Measurements from ENCODE around the gene C19orf44. TPM values are rescaled to one million over a fixed set of nuclear protein-coding genes. Genes with fewer than 3 reads are reported as not detected.
A peak's percentile ranks its signal among the peaks of the same experiment; 100 is the strongest.
"Not testable (repeated sequence)": the region's sequence is repeated elsewhere in the genome, so short reads cannot be mapped to it uniquely, and the experiment has no call there.

C19orf44 gene
- total RNA-seq, 2 experiments from 2014 or later = 2.7 to 3.0 TPM

DNA sequence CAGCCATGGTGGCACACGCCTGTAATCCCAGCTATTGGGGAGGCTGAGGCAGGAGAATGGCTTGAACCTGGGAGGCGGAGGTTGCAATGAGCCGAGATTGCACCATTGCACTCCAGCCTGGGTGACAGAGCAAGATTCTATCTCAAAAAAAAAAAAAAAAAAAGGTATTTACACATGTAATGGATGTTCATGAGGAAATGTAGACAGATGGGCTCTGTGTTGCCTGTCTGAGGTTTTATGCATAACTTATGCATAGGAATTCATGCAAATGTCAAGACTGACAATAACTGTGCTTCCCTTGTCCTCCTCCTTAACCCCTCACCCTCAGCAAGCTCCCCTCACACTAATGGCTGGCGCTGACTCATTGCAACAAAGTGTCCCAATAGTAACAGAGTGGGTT, 9.7 kb upstream of the C19orf44 start:
- H3K4me1 Mint-ChIP-seq, H3K9me3 Mint-ChIP-seq, H3K27me3 Mint-ChIP-seq, DNase-seq, H3K27ac Mint-ChIP-seq, H3K36me3 Mint-ChIP-seq, H3K4me3 Mint-ChIP-seq: not testable (repeated sequence)

DNA sequence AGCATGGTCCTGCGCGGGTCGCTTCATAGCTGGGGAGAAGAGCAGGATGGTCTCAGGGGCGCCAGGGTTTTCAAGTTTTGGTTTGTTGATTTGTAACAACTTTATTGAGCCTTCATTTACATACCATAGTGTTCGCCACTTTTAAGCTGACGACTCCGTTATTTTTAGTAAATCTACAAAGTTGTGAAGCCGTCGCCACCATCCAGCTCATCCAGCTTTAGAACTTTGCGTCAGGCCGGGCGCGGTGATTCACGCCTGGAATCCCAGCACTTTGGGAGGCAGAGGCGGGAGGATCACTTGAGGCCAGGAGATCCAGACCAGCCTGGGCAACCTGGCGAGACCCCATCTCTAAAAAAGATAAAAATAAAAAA, 404 bp downstream of the C19orf44 start:
- H3K27ac Mint-ChIP-seq = peak overlapping the region; percentile 78
- no peak for DNase-seq

DNA sequence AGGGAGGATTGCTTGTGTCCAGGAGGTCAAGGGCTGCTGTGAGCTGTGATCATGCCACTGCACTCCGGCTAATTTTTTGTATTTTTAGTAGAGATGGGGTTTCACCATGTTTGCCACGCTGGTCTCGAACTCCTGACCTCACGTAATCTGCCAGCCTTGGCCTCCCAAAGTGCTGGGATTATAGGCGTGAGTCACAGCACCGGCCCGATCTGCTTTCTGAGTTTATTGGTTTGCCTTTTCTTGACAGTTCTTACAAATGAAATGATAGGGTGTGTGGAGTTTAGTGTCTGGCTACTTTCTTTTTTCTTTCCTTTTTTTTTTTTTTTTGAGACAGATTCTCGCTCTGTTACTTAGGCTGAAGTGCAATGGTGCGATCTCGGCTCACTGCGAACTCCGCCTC, 848 bp downstream of the C19orf44 start:
- Mint-ChIP-seq H3K4me3 (peak overlapping the region; percentile 98), H3K4me1 (peaks cover 5% of the 10 kb centered on the region), H3K36me3 (peaks cover 2% of the 10 kb centered on the region), H3K27me3 (no peaks in the 10 kb centered on the region), H3K27ac (no peak overlapping the region), H3K9me3 (no peaks in the 10 kb centered on the region)
- no peak for DNase-seq

More for the DNA sequence above, 404 bp downstream of the C19orf44 start:
- Mint-ChIP-seq H3K27me3 (no peaks in the 10 kb centered on the region), H3K4me1 (peaks cover 5% of the 10 kb centered on the region), H3K9me3 (no peaks in the 10 kb centered on the region), H3K36me3 (no peaks in the 10 kb centered on the region), H3K4me3 (peak overlapping the region; percentile 98)

DNA sequence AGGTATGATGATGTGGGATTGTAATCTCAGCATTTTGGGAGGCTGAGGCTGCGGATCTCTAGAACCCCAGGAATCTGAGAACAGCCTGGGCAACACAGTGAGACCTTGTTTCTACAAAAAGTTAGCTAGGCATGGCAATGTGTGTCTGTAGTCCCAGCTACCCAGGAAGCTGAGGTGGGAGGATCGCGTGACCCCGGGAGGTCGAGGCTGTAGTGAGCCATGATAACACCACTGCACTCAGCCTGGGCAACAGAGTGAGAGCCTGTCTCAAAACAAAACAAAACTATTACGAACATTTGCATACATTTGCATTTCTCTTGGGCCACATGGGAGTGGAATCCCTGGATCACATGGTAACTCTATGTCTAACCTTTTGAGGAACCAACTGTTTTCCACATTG, 1.6 kb downstream of the C19orf44 start:
- Mint-ChIP-seq H3K27ac (no peak overlapping the region), H3K4me1 (peaks cover 5% of the 10 kb centered on the region), H3K4me3 (peak overlapping the region; percentile 8), H3K9me3 (no peaks in the 10 kb centered on the region), H3K36me3 (peaks cover 2% of the 10 kb centered on the region), H3K27me3 (no peaks in the 10 kb centered on the region)
- DNase-seq = no peak

DNA sequence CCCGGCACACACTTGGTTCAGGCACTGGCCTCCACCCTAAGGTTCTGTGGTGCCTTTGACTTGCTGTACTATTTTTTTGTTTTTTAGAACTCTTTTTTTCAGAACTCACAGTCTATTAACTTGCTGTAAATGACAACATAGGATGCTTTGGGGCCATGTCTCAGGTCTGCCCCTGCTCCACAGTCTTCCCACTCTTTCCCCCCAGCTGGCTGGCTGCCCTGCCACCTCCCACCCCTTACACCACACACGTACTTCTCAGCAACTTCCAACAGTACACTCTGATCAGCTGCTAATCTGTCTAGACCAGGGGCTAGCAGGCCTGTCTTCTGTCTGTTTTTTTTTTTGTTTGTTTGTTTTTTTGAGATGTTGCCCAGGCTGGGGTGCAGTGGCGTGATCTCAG, 8.1 kb downstream of the C19orf44 start:
- H3K9me3 Mint-ChIP-seq = no peaks in the 10 kb centered on the region
- no peak overlapping the region for H3K27ac Mint-ChIP-seq
- H3K36me3 Mint-ChIP-seq = peaks cover 2% of the 10 kb centered on the region
- H3K27me3 Mint-ChIP-seq = no peaks in the 10 kb centered on the region
- H3K4me1 Mint-ChIP-seq = no peaks in the 10 kb centered on the region
- no peak overlapping the region for H3K4me3 Mint-ChIP-seq
- no peak for DNase-seq

DNA sequence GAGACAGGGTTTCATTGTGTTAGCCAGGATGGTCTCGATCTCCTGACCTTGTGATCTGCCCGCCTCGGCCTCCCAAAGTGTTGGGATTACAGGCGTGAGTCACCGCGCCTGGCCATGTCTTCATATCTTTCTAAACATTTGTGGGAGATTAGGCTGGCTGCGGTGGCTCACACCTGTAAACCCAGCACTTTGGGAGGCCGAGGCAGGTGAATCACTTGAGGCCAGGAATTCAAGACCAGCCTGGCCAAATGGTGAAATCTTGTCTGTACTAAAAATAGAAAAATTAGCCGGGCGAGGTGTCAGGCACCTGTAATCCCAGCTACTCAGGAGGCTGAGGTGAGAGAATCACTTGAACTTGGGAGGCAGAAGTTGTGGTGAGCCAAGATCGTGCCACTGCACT, 10.0 kb downstream of the C19orf44 start:
- not testable (repeated sequence) for H3K36me3 Mint-ChIP-seq, DNase-seq, H3K27ac Mint-ChIP-seq, H3K27me3 Mint-ChIP-seq, H3K4me3 Mint-ChIP-seq, H3K9me3 Mint-ChIP-seq, H3K4me1 Mint-ChIP-seq

DNA sequence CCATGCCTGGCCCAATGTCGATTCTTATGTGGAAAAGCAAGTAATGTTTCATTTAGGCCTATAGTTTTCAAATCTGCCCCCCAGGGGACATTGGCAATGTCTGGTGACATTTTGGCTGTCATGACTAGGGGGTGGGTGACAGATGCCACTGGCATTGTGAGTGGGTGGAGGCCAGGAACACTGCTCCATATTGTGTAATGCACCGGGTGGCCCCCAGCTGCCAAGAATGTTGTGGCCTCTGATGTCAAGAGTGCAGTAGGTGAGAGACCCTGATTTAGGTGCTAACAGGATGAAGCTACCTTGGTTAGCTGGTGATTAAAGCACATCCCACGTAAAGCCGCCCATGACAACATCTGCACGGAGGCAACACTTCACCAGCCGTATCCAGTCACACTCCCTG, 10.8 kb downstream of the C19orf44 start:
- no peaks in the 10 kb centered on the region for H3K9me3 Mint-ChIP-seq
- H3K36me3 Mint-ChIP-seq = peaks cover 1% of the 10 kb centered on the region
- no peak overlapping the region for H3K27ac Mint-ChIP-seq
- H3K4me1 Mint-ChIP-seq = no peaks in the 10 kb centered on the region
- H3K4me3 Mint-ChIP-seq = no peak overlapping the region
- H3K27me3 Mint-ChIP-seq = no peaks in the 10 kb centered on the region
- no peak for DNase-seq

DNA sequence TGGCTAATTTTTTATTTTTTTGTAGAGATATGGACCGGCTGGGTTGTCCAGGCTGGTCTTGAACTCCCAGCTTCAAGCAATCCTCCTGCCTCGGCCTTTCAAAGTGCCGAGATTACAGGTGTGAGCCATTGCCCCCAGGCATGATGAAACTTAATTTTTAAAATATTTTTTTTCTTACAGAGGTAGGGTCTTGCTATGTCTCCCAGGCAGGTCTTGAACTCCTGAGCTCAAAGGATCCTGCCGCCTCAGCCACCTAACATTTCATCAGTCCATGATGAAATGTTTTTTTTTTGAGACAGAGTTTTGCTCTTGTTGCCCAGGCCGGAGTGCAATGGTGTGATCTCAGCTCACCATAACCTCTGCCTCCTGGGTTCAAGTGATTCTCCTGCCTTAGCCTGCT, 12.4 kb downstream of the C19orf44 start:
- DNase-seq = no peak
- H3K4me3 Mint-ChIP-seq = no peak overlapping the region
- no peaks in the 10 kb centered on the region for H3K27me3 Mint-ChIP-seq
- no peak overlapping the region for H3K27ac Mint-ChIP-seq
- no peaks in the 10 kb centered on the region for H3K9me3 Mint-ChIP-seq
- peaks cover 1% of the 10 kb centered on the region for H3K36me3 Mint-ChIP-seq
- H3K4me1 Mint-ChIP-seq = no peaks in the 10 kb centered on the region

DNA sequence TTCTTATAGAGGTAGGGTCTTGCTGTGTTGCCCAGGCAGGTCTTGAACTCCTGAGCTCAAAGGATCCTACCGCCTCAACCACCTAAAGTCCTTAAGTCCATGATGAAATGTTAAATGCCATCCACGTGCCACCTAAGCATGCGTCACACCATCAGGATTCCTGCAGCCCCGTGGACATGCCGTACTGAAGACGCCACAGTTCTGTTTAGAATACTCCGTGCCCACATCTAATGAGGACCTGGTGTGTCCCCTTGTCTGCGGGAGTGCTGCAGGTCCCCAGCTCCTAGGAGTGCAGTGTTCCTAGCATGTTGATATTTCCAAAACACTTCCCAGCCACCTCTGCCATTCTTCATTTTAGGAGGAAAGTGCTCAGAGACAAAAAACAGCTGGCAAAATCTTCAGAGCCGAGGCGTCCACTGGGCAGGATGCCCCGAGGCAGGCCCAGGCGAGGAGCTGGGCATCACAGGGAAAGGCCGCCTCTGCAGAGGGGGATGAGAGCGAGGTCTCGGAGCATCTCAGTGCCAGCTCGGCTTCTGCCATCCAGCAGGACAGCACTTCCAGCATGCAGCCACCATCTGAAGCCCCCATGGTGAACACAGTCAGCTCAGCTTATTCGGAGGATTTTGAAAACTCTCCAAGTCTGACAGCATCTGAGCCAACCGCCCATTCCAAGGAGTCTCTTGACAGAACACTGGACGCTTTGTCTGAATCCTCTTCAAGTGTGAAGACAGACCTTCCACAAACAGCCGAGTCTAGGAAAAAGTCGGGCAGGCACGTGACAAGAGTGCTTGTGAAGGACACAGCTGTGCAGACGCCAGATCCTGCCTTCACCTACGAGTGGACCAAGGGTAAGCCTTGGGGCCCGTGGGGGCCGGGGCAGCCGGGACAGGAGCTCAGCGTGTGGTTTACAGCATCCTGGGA, 13.2 kb downstream of the C19orf44 start:
- H3K27ac Mint-ChIP-seq = no peak overlapping the region
- no peak for DNase-seq
- H3K4me1 Mint-ChIP-seq = no peaks in the 10 kb centered on the region
- no peak overlapping the region for H3K4me3 Mint-ChIP-seq
- no peaks in the 10 kb centered on the region for H3K9me3 Mint-ChIP-seq
- H3K27me3 Mint-ChIP-seq = no peaks in the 10 kb centered on the region
- peaks cover 1% of the 10 kb centered on the region for H3K36me3 Mint-ChIP-seq

DNA sequence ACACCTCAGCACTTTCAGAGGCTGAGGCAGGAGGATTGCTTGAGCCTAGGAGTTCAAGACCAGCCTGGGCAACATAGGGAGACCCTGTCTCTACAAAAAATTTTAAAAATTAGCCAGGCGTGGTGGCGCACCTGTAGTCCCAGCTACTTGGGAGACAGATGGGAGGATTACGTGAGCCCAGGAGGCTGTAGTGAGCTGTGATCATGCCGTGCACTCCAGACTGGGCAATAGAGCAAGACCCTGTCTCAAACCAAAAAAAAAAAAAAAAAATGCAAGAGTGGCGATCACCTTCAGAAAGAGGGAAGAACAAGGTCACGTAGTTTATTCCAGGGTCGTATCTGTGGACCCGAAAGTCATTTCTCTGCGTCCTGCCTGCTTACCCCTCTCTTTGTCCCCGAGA, 16.4 kb downstream of the C19orf44 start:
- not testable (repeated sequence) for H3K4me3 Mint-ChIP-seq, H3K36me3 Mint-ChIP-seq, H3K27ac Mint-ChIP-seq, DNase-seq, H3K9me3 Mint-ChIP-seq, H3K27me3 Mint-ChIP-seq, H3K4me1 Mint-ChIP-seq

DNA sequence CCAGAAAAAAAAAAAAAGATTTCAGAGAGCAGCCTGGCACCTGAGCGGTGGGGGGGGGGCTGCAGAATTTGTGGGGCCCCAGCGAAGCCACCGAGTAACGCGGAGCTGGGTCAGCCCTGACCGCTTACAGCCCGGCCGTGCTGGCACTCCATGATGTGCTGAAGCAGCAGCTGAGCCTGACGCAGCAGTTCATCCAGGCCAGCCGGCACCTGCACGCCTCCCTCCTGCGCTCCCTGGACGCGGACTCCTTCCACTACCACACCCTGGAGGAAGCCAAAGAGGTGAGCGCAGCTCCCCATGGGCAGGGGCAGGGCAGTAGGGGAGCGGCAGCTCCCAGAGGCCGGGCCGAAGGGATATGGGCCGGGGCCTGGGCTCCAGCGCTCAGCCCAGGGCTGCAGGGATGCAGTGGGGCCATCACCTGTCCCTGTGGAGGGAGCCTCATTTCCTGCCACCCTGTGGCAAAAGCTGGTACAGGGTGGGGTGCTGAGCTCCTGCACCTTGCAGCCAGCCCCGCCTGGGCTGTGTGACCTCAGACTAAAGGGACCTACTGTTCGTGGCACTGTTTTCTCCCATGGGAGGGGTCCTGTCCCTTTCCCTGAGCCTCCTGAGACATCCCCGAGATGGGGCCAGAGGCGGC, 18.3 kb downstream of the C19orf44 start:
- Mint-ChIP-seq H3K9me3 (no peaks in the 10 kb centered on the region), H3K36me3 (peaks cover 14% of the 10 kb centered on the region), H3K4me3 (no peak overlapping the region), H3K4me1 (no peaks in the 10 kb centered on the region), H3K27ac (no peak overlapping the region), H3K27me3 (no peaks in the 10 kb centered on the region)
- no peak for DNase-seq

DNA sequence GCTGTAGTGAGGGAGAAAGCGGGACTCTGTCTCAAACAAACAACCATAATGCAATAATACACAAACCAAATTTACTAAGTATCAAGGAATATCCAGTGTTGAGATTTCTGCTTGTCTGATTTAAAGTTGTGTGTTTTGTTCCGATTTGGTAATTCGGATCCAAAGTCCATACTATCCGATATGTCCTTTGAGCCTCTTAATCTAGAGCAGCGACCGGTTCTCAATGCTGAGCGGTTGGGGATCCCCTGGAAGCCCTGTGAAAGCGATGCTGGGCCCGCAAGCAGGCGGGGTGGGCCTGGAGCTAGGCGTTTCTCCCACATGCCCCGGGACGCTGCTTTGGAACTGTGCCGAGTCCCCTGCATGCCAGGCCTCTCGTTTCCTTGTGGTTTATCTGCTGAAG, 20.2 kb downstream of the C19orf44 start:
- DNase-seq = no peak
- H3K27me3 Mint-ChIP-seq = no peaks in the 10 kb centered on the region
- peaks cover 20% of the 10 kb centered on the region for H3K36me3 Mint-ChIP-seq
- H3K27ac Mint-ChIP-seq = no peak overlapping the region
- no peaks in the 10 kb centered on the region for H3K9me3 Mint-ChIP-seq
- H3K4me1 Mint-ChIP-seq = no peaks in the 10 kb centered on the region
- H3K4me3 Mint-ChIP-seq = no peak overlapping the region

DNA sequence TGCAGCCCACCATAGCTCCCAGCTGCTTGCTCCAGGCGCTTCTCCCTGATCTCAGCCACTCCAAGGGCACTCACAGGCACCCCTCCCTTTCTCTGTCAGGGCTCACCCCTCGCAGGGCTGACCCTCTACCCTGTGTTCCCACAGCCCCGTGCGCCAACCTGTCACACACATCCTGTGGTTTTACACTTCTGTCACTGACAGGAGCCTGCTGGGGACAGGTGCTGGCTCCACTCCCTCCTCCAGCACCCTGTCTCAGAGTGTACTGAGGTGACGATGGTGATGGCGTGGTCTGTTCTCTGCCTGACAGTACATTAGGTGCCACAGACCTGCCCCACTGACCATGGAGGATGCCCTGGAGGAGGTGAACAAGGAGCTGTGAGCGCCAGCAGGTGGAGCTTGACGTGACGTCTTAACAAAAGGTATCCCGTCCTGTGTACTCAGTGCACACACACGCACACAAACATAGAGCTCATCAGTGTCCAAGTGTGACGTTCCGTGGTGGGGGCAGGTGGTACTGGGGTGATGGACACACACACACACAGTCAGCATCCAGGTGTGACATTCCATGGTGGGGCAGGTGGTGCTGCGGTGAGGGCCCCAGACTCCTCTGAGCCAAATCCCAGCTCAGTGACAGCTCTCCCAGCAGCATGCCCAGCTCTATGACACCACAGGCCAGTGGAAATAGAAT, 20.9 kb downstream of the C19orf44 start:
- Mint-ChIP-seq H3K9me3 (no peaks in the 10 kb centered on the region), H3K36me3 (peaks cover 21% of the 10 kb centered on the region), H3K4me1 (no peaks in the 10 kb centered on the region), H3K27me3 (no peaks in the 10 kb centered on the region), H3K4me3 (no peak overlapping the region), H3K27ac (no peak overlapping the region)
- DNase-seq = no peak

DNA sequence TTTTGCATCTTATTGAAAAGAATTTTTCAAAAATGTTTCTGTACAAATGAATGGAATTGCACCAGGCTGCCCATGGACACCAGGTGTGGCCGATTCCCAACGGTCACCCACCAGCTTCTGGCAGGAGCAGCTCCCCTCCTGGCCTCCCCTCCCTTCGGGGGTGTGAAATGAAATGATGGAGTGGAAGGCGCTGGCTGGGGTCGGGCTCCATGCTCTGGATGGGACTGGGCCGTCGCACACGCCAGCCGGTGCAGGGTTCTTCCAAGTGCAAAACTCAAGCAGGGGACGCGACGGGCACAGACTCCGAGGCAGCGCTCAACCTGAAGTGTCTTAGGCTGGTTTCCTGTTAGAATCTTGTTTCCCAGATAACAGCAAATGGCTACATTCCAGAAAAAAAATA, 21.9 kb downstream of the C19orf44 start:
- Mint-ChIP-seq H3K27me3 (no peaks in the 10 kb centered on the region), H3K4me1 (no peaks in the 10 kb centered on the region), H3K36me3 (peaks cover 21% of the 10 kb centered on the region), H3K4me3 (no peak overlapping the region), H3K9me3 (no peaks in the 10 kb centered on the region), H3K27ac (no peak overlapping the region)
- no peak for DNase-seq

DNA sequence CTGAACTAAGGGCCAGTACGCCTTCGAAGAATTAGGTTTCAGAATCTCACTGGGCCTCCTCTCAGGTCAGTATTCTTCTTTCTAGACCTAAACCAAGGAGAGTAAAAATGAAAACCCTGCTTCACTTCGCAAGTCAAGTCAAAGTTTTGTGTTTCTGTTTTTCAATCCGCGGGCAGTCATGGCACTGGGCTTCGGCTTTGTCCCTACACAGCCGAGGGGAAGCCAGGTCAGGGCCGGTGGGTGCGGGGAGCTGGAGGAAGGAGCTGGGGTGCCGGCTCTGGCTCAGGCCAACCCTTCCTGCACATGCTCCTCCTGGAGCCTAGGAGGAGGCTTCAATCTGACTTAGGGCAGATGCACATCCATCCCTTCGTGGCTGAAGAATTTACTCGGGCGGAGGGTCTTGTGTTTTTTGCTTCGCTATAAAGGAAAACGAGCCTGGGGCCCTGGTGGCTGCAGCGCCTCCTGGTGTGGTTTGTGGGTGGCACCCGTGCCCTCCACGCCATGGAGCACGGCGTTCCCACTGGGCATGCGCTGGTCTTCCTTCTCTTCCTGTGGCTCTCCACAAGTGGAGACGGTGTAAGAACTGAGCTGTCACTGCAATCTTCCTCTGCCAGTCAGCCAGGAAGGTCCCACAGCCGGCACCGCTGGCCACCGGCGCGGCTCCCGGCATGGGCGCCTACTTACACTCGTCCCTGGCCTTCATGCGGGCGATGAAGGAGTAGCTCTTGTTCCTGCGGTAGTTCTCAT, 22.5 kb downstream of the C19orf44 start:
- H3K9me3 Mint-ChIP-seq = no peaks in the 10 kb centered on the region
- H3K4me3 Mint-ChIP-seq = no peak overlapping the region
- H3K4me1 Mint-ChIP-seq = no peaks in the 10 kb centered on the region
- no peaks in the 10 kb centered on the region for H3K27me3 Mint-ChIP-seq
- no peak overlapping the region for H3K27ac Mint-ChIP-seq
- no peak for DNase-seq
- peaks cover 21% of the 10 kb centered on the region for H3K36me3 Mint-ChIP-seq

Measured in activated naive CD8-positive, alpha-beta T cell treated with anti-CD3 and anti-CD28 coated beads for 36 hours (primary cell).